Right lung (tissue), 5 donors: ENCODE measurements around the gene MCF2L2. TPM values are rescaled to one million over a fixed set of nuclear protein-coding genes. Genes with fewer than 3 reads are reported as not detected.
"Not testable (repeated sequence)": the region's sequence is repeated elsewhere in the genome, so short reads cannot be mapped to it uniquely, and the experiment has no call there.

Experiments
- DNase-seq, 2 donors: peaks; one replicate each; pipeline ENCODE4 v3.0.0-alpha.2; 2013
- polyA plus RNA-seq, 5 donors: library from polyadenylated mRNA; unstranded; fragments of 120-200 nt; gene quantifications; one replicate each; pipeline versions ENCODE4 v1.2.1 to v1.2.3, GENCODE V29; 2013; ENCODE audit warnings: inconsistent platforms in 1 of 5, low replicate concordance in 1 of 5; ENCODE audit not compliant: insufficient read length in 5 of 5, insufficient read depth in 1 of 5

Gene MCF2L2
- polyA plus RNA-seq, 5 donors: 1.3 to 3.2 (median 2.6) TPM

DNA sequence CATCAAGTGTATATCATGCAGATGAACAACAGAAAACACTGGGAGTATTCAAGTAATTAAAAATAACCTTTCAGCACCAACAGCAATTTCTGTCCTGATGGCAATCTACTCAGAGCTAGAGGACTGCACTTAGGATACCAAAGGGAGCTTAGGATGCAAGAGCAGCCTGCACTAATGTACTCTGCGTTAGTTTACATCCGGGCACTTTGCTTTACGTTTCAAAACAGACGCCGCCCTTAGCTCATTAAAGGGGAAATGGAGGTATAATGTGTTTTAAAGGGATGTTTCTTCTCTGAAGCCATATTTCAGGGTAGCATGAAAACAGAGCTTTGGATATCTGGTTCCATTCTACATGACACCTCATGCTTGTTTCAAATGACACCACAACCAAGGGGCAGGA lies 189.4 kb downstream of the MCF2L2 start:
- no peak for DNase-seq

DNA sequence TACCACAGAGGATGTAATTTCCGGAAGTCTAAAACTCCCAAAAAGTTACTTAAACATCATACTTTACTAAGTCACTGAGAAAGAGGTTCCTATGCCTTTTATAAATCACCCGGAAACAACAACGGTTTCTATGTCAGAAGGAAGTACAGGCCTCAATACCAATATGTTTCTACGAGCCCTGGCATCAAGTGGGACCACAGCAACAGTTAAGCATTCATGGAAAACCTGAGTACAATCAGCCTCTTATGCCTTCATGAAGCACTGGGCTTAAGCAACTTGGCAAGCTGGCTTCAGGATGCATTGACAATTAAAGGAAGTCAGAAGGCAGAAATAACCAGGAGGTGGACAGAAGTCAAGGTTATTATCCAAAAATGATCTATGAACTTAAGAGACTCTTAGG lies 194.5 kb downstream of the MCF2L2 start:
- DNase-seq: no peak

- DNase-seq: no peak
Measured at GRCh38 chr3:183230826-183231225, 197.6 kb downstream of the MCF2L2 start.

DNA sequence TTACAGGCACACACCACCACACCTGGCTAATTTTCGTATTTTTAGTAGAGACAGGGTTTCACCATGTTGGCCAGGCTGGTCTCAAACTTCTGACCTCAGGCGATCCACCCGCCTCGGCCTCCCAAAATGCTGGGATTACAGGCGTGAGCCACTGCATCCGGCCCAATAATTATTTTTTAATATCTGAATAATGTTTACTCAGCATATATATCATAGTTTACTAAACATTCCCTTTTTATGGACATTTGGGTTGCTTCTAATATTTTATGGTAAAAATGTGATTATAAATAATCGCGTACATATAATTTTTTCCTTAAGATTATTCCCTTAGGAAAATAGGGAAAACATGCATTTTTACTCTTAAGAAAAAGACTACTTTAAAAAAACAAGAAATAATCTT lies 198.2 kb downstream of the MCF2L2 start:
- DNase-seq: not testable (repeated sequence)

GRCh38 chr3:183229178-183229577 lies 199.2 kb downstream of the MCF2L2 start:
- no peak for DNase-seq

DNA sequence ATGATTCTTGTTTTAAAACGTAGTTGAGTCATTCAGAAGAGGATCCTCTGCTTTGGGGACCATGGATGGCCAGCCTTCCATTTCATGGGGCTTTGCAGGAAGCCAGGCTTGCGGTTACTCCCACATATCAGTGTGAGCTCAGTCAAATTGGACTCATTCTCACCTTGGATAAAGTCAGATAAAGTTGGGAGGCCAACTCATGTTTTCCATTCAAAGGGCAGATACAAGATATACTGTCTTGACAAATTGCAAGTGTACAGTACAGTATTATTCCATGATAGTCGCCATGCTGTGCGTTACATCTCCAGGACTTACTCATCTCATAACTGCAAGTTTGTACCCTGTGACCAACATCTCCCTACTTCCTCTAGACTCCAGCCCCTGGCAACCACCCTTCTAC lies 200.8 kb downstream of the MCF2L2 start:
- no peak for DNase-seq

DNA sequence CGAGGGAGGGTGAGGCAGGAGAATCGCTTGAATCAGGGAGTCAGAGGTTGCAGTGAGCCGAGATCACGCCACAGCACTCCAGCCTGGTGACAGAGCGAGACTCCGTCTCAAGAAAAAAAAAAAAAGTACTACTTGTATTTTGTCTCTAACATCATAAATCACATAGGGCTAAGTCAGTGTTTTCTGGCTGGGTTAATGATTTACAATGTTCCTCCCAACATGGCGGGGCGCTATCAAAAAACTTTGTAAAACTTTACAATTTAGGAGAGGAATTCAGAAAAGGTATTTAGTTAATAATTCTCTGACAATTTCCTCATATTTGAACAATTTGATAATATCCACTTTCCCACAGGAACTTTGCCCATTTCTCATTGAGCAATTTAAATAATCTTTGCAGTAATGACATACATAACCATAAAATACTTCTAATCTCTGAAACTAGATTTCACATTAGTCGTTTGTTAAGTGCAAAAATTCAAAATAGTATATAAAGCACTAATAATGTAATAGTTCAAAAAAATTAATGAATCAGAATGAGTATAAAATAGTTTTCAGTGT lies 202.0 kb downstream of the MCF2L2 start:
- no peak for DNase-seq

- DNase-seq: no peak
Measured at GRCh38 chr3:183224180-183224970, 204.0 kb downstream of the MCF2L2 start.

DNA sequence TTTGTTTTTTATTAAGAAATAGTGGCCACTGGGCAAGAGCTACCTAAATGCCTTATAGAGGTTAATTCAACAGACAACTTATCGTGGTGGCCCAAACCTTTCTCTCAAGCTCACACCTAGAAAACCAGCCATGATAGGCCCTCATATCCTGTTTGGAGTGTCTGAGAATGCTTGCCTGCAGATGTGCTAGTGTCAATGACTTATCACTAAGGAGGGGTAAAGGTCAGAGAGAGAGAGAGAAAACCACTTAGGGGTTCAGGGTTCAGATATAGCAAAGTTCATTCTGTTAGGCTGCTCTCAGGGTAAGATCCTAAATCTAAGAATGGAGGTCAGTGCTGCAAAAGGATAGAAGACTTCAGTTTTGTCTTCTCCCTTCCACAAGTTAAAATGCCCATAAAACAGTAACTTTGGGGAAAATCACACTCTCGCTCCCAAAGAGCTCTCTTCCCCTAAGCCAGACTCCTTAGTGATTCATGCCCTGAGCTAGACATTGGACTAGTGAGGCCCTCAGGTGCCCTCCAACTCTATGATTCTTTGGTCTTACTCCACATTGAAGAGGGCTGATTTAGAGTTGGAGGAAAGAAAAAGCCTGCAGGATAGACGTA lies 205.7 kb downstream of the MCF2L2 start:
- no peak for DNase-seq

DNA sequence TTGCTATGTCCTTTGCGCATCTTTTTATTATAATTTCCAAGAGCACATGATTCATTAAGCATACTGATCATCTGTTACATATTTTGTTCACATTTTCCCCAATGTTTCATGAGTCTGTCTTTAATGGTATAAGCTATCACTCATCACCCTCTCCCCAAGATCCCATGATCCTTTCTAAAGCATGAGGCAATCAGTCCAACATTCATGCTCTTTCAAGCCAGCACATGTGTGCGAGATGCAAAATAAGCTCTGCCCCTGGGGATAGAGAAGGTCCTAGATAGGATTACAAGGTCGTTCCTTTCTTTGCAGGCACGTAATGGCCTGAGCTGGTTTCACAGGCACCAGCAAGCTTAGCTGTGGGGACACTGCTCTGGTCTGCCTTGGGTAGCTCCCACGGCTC lies 207.6 kb downstream of the MCF2L2 start:
- DNase-seq: no peak

GRCh38 chr3:183218826-183219225 lies 209.6 kb downstream of the MCF2L2 start:
- DNase-seq: no peak

GRCh38 chr3:183217548-183218332 lies 210.7 kb downstream of the MCF2L2 start:
- no peak for DNase-seq

- DNase-seq: no peak
Measured at GRCh38 chr3:183215591-183216202, 212.7 kb downstream of the MCF2L2 start.

GRCh38 chr3:183214277-183214612 lies 214.2 kb downstream of the MCF2L2 start:
- no peak for DNase-seq

DNA sequence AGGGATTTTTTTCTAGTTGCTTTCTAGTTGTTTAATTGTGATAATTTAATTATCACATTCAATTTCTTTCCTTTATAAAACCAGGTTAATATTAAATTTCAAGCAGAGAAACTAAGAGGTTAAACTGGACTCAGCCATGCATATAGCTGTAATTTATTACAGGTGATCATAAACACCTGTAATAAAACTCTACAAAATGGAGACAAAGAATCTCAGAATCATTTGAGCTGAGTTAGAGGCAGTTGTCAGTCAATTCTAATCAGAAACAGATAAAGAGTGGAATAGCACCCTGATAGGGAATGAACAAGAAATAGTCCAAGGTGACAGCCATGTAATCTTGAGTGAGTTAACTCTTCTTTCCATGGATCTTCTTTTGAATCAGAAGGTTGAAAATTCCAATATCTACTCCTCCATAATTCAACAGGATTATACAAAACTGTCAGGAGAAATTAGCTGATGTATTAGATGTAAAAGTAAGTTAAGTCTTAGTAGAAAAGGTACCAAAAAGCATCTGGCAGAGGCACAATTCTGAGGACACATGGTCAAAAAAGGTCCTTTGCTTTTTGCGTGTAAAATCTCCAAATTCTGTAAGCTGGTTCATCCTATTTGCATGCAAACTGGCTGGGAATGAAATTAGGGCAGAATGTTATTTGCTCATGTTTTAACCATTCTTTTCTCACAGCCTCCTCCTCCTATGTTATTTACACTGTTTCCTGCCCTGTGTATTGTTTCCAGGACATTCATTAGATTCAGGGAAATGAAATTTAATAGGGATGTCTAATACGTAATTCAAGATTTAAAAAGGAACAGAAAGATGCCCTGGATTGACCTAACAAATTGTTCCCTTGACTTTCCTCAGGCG lies 214.8 kb downstream of the MCF2L2 start:
- no peak for DNase-seq

- no peak for DNase-seq
Measured at GRCh38 chr3:183212565-183212964, 215.9 kb downstream of the MCF2L2 start.

DNA sequence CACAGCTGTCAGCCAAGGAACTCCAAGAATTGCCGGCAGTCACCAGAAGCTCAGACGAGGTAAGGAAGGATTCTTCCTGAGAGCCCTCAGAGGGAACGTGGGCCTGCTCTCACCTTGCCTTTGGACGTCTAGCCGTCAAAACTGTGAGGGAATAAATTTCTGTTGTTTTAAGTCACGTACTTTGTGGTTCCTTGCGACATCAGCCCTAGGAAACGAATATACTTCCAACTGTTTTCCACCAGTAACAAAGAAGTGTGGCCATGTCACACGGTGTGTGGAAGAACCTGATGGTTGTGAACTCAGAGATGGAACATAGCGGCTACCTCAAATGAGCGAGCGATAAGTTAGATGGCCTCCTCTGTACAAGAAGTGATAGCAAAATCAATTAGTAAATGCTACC lies 216.3 kb downstream of the MCF2L2 start:
- no peak for DNase-seq

GRCh38 chr3:183211352-183211751 lies 217.1 kb downstream of the MCF2L2 start:
- DNase-seq: no peak

DNA sequence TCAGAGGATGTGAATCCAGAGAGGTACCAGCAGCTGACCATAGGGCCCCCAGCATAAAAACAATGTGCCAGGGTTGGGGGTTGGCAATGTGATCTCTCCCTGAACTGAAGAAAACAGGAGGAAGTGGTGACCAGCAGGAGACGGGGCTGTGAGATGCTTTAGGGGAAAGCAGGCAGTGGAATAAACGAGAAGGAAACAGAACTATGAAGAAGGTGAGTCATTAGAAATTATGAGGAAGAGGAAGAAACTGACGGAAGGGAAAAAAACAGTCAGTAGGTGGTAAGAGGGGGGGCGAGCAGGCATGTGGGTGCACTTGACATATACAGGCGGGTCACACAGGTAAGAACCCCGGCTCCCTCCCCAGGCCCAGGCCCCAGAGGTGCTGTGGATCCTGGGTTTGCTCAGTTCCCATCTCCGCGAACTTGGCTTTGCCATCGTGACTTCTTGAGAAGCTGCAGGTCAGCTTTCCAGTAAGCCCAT lies 217.5 kb downstream of the MCF2L2 start:
- DNase-seq: no peak

GRCh38 chr3:183210341-183210740 lies 218.1 kb downstream of the MCF2L2 start:
- no peak for DNase-seq

DNA sequence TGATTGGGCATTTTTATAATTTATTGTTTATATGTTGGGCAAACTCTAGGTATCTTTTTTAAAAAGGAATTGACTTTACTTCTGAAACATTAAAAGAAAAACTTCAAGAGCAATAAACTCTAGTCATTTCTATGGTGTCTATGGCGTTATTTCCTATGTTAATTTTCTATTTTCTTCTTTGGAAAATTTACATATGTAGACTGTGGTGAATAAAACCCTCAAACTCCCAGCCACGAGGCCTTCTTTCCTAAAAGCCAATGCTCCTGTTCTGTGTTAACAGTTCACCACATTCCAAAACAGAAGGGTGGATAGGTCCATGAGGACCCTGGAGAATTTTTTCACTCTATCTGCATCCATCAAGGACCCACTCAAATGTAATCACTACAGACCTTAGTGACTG lies 219.6 kb downstream of the MCF2L2 start:
- no peak for DNase-seq
